Endometrium (tissue), 2 donors: ENCODE measurements around the gene PRPF40A.
A peak's percentile ranks its signal among the peaks of the same experiment; 100 is the strongest.

ENCODE experiments used
- FAIRE-seq: peaks from 2 replicates; lab custom pipeline; 2012; peaks lifted over from hg19 to GRCh38; lab: Jason Lieb, UNC
- donor health status: control.
- donor health status: control.

PRPF40A gene

GRCh38 chr2:152649997-152650396 is 67.3 kb downstream of the PRPF40A start:
- FAIRE-seq: no peak

GRCh38 chr2:152648336-152648735 is 68.9 kb downstream of the PRPF40A start:
- FAIRE-seq: no peak

- no peak for FAIRE-seq
Measured at GRCh38 chr2:152647552-152647951, 69.7 kb downstream of the PRPF40A start.

- FAIRE-seq: no peak
Measured at GRCh38 chr2:152646775-152647174, 70.5 kb downstream of the PRPF40A start.

- no peak for FAIRE-seq
Measured at GRCh38 chr2:152646264-152646663, 71.0 kb downstream of the PRPF40A start.

- FAIRE-seq: no peak
Measured at GRCh38 chr2:152644189-152644873, 72.9 kb downstream of the PRPF40A start.

- no peak for FAIRE-seq
Measured at GRCh38 chr2:152638590-152638989, 78.7 kb downstream of the PRPF40A start.

GRCh38 chr2:152638056-152638455 is 79.2 kb downstream of the PRPF40A start:
- FAIRE-seq: no peak

GRCh38 chr2:152637251-152637650 is 80.0 kb downstream of the PRPF40A start:
- FAIRE-seq: no peak

GRCh38 chr2:152635635-152636298 is 81.5 kb downstream of the PRPF40A start:
- FAIRE-seq: no peak

GRCh38 chr2:152632736-152633135 is 84.5 kb downstream of the PRPF40A start:
- FAIRE-seq: no peak

- no peak for FAIRE-seq
Measured at GRCh38 chr2:152630466-152630865, 86.8 kb downstream of the PRPF40A start.

- no peak for FAIRE-seq
Measured at GRCh38 chr2:152629202-152629601, 88.1 kb downstream of the PRPF40A start.

- peak; percentile 31 for FAIRE-seq
Measured at GRCh38 chr2:152627351-152627957, 89.8 kb downstream of the PRPF40A start.

GRCh38 chr2:152626911-152627339 is 90.3 kb downstream of the PRPF40A start:
- FAIRE-seq: peak; percentile 29

GRCh38 chr2:152624805-152625204 is 92.5 kb downstream of the PRPF40A start:
- no peak for FAIRE-seq

- FAIRE-seq: no peak
Measured at GRCh38 chr2:152623775-152624174, 93.5 kb downstream of the PRPF40A start.

GRCh38 chr2:152623076-152623740 is 94.1 kb downstream of the PRPF40A start:
- no peak for FAIRE-seq

GRCh38 chr2:152622219-152622618 is 95.0 kb downstream of the PRPF40A start:
- no peak for FAIRE-seq

- no peak for FAIRE-seq
Measured at GRCh38 chr2:152620985-152621384, 96.3 kb downstream of the PRPF40A start.

- FAIRE-seq: no peak
Measured at GRCh38 chr2:152620208-152620607, 97.1 kb downstream of the PRPF40A start.

GRCh38 chr2:152618193-152618564 is 99.1 kb downstream of the PRPF40A start:
- FAIRE-seq: no peak
